GM21367 (cell line): ENCODE data around the gene ARHGAP15.
A peak's percentile ranks its signal among the peaks of the same experiment; 100 is the strongest.

ENCODE experiments used
- ATAC-seq: cut with Tn5 transposase; IDR thresholded peaks from one replicate; pipeline ENCODE4 v1.9.1; 2021; ENCODE audit not compliant: unreplicated experiment

The ARHGAP15 gene

DNA sequence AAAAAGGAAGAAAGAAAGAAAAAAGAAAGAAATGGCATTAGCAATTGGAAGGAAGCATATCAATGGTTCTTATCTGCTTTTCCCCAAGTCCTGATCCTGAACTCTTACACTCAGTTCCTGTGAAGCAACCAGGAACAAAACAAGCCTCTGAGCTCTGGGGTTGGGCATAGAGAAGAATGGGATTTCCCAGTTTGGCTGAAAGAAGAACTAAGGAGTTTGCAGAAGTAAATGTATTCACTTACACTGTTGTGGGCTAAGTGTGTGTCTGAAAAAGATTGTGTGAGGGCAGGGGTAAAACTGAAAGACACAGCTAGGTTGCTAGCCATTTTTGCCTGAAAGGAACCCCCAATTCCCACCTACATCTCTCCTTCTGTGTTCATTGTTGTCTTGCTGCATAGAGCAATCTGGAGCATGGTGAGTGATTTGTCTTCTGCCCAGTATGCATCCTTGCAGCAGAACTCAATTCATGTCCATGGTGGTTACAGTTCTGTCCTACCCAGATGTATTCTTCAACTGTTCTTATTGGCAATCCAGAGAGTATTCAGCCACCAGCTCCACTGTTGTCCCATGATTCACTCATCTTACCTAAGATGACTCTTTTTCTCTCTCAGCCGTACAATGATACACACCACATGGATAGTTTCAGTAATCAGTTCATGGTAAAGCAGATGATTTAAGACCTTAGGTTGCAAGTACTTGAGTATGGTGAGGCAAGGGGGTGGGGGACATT lies 348.7 kb downstream of the ARHGAP15 start:
- no peak for ATAC-seq

DNA sequence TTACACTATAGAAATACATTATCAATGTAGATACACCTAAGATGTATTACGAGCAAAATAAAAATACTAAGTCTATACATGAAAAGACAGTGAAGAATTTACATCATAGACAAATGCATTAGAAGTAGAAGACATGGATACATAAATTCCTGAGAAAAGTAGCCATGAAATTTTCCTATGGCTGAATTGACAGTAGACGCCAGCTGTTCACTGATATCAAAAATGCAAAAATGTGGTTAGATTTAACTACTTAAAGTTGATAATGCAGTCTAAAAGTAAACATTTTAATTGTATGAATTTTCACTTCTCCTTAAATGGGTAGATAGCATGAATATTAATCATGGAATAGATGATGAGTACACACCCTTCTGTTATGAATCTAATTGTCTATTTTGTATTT lies 350.9 kb downstream of the ARHGAP15 start:
- ATAC-seq: no peak

DNA sequence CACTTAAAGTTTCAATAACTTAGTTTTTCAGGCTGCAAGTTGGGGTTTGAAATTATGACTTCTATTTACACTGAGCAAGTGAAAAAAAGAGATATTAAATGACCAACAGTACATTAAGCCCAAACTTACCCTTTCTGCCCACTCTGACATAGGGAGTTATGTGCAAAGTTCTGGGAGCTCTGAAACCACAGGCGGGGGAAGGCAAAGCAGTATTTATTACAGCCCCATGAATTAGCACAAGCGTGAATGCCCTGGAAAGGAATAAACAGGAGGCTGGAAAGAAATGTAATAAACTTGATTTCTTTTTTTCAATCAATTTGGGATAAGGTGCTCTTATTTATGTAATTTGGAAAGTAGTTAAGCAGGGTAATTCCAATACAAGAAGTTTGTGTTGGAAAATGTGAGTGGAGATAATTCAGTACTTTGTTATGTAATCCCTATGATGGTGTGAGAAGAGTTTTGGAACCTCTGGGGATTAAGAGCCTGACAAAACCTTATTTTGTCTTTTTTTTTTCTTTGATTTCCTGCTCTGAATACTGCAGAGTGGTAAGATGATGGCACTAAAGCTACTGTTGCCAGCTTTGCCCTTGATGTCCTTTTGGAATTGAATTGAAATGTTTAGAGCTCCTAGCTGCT lies 351.5 kb downstream of the ARHGAP15 start:
- no peak for ATAC-seq

DNA sequence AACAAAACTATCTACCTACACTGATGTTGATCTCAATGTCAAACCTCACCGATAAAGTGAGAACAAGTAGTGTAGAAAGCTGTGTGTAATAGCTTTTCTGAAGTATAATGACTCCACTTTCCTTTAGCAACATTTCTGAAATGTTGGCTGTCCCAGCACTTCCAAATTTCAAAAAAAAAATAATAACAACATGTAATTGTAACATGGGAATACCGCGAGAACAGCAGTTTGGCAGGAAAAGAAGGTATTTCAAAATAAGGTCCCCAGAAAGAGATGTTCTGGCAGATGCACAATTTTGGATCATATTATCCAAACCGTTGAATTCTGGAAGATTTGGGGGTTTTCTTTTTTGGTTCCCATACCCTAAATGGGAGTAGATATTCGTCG lies 352.0 kb downstream of the ARHGAP15 start:
- no peak for ATAC-seq

DNA sequence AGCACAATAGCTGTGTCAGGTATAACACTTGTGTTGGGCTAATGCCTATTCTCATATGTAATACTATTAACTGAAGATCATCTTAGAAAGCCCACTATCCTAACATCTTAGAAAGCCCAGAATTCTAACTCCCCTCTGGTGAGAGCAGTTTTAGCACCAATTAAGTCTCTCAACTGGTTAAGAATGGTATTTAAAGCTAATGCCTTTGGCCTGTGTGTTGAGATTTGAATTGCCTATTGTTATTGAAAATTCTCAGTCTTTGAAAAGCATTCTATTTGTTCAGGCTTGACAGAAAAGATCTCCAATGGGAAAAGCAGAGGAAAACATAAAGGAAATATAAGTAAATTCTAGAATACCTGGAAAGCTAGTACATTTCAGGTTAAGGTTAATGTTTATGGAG lies 352.5 kb downstream of the ARHGAP15 start:
- no peak for ATAC-seq

DNA sequence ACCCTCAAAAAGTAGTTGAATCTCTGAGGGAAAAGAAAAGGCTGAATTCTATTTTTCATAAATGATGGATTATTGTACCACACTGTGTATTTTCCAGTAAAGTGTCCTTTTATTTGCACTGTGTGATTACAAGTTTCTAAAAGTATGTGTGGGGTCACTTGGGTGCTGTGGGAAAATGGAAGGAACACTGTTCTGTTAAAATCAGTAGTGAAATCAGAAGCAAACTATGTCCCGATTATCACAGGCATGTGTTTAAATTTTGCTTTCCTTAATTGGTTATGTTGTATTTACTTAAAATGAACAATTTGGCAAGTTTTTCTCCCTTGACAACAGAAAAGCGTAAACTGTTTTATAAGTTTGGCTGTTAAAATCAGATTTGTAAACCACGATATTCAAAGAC lies 353.1 kb downstream of the ARHGAP15 start:
- no peak for ATAC-seq

DNA sequence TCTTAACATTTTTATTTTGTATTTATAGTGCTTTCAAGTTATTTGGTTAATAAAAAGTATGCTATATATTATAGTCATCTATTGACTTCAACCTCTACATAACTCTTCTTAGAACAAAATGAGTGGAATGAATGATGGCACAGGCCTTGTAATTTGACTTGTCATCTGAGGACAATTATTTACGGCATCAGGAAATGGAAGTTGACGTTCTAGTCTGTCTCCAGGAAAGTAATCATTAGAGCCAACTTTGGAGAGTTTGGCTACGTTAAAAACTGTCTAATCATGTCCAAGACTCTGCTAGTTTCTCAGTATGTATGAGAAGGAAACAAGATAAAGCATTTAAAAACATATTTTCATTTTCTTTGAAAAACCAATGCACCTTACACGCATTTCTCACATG lies 353.6 kb downstream of the ARHGAP15 start:
- no peak for ATAC-seq

DNA sequence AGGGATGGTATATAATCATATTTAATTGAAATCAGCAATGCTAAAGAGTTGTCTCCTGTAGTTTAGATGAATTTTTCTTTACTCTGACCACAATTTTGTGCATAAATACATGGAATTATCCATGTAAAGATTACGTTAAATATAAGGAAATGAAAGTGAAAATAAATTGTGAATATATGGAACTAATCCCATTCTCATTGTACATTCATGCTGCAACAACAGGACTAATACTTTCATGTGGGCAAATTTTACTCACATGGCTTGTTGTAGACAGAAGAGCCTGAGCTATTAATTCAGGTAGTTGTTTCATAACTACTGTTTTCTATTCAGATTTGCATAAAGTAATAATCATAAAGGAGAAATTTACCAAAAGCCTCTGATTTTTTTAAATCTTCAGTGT lies 357.8 kb downstream of the ARHGAP15 start:
- no peak for ATAC-seq

DNA sequence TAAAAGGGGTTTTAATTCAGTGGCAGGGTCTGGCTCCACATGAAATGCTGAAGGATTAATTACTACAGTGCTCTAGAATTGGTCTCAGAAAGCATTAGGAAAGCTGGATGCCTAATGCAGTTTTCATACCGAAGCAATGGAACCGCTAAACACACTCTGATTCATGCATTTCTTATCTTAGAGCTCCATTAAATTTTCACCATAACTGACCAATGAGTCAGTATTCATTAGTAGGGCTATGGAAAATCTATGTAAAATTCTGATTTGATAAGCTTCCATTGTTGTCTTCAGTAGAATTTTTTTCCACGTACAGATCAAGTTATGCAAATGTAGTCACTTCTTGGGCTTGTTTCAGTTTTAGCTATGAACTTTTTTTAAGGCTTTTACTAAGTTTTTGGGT lies 359.9 kb downstream of the ARHGAP15 start:
- ATAC-seq: no peak

DNA sequence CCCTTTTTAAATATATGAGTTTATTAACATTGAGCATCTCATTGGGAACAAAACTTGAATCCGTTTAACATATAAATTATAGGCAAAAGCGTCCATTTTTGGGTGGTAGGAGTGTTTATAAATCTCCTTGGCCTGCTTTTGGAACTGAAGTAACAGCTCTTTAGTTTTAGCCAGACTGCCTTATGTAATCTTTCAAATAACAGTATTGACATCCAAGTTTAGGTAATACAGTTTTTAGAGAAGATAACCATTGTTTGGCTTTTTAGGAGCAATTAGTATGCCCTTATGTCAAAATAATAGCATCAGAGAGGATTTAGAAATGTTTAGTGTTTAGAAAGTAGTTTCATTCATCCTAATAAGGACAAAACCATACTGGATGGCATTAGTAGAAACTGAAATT lies 361.9 kb downstream of the ARHGAP15 start:
- no peak for ATAC-seq

DNA sequence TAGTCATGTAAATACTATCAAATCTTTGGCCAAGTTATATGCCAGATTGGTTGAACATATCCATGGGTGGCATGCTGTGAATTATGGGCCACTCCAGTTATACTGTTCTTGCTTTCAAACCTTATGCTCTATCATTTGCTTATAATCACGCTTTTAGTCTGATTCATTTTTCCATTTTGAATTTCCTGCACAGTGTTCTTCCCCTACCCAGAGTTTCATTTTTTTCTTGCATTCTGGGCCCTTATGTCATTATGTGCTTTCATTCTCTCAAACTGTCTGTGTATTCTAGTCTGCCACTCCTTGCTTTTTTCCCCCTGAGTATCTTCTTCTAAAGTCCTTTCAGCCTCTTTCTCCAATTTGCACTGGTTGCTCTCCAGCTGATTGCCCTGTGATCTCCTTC lies 364.1 kb downstream of the ARHGAP15 start:
- ATAC-seq: no peak

DNA sequence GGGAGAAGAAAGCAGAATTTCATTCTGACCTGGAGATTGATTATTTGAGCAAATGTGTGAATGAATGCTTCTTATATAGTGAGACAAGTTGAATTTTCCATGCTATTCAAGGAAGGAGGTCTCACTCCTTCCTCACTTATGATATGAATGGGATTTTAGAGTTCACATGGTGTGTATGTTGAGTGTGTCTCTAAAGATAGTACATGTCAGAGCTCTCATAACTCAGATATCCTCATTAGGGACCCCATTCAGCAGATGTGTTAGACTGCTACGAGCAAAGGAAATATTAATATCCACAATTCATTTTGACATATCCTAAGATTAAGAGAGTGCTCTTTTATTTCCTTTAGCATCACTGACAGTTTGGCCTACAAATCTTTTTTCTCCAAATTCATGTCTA lies 368.5 kb downstream of the ARHGAP15 start:
- no peak for ATAC-seq

DNA sequence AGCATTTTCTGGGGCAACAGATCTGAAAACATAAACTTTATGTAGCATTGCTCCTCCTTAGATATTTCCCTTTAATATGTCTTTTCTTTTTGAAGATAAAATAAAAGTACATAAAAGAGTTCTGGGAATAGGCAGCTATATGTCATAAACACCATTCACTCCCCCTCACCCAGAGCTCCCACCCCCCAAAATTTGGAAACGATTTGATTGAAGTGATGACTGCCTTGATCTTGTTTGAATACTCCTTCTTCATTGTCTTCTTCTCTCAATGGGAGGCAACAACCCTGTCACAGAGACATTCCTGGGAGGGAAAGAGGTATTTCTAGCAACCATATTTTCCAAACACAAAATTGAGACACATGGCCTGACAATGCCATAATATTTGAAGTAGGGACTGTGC lies 369.3 kb downstream of the ARHGAP15 start:
- no peak for ATAC-seq

DNA sequence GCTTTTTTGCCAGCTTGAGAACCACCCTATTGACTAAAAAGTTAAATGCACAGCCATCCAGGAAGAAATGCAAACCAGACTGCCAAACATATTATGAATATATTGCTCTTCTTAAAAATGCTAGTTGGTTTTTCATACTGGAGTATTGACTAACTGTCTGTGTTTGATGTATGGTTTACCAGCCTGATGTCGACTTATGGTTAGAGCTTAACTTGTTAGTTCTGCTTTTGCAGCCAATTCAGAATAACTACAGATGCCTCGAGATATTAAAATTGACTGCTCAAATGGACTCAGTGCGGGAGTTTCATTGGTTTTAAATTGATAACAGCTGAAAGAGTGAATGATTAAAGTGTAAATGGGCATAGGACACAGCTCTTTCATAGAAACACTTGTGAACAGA lies 369.8 kb downstream of the ARHGAP15 start:
- no peak for ATAC-seq

DNA sequence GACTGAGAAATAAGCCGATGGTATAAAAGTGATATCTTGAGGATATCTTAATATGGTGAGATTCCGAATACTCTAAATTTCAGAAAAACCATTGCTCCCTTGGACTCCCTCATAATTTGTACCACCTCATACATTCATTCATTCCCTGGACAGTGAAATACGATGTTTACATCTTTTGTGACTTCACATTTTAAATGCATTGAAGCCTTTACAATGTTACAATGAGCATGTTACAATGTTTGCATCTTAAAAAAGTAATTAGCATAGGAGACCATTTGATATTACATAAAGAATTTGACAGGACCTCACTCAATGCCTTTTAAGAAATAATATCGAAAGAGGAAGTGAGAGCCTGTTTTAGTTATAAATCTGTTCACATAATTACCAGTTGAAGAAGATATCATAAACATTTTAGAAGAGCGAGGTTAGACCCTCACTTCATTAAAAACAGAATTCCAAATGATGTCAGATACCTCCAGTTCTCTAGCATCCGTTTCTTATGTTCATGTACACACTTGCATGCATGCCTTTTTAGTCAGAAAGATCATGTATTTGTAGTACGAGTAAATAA lies 372.0 kb downstream of the ARHGAP15 start:
- ATAC-seq: peak; percentile 55

DNA sequence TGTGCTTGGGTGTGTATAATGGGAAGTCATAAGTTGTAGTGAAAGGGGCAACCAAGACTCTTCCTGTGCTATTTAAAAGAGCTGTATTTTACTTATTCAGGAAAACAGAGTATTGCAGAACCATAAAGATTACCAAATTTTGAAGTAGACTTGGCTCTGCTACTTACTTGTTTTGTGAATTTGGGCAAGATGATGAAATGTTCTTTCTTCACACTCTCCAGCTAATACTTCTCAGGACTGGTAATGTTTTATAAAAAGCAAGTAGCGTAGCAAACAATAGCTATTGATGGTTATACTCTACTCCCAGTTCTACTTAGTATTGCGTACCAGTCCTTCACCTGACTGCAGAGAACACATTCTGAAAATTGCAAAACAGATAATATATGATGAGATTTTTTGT lies 374.1 kb downstream of the ARHGAP15 start:
- no peak for ATAC-seq

DNA sequence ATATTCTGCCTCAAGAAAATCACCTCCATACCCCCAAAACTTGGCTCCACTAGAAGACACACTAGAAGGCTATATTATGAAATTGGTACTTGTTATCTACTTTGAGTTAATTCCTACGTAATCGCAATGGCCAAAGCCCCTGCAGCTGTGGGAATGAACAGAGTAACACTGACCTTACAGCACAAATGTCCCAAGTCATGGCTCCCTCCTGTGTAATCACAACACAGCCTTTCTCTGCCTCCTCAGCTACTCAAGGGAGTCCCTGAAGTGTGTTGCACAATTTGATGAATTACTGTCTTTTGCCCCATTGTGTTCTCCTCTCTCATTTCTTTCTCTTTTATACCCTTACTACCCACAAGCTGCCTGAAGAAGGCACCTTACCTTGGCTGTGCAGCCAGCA lies 375.2 kb downstream of the ARHGAP15 start:
- ATAC-seq: no peak

DNA sequence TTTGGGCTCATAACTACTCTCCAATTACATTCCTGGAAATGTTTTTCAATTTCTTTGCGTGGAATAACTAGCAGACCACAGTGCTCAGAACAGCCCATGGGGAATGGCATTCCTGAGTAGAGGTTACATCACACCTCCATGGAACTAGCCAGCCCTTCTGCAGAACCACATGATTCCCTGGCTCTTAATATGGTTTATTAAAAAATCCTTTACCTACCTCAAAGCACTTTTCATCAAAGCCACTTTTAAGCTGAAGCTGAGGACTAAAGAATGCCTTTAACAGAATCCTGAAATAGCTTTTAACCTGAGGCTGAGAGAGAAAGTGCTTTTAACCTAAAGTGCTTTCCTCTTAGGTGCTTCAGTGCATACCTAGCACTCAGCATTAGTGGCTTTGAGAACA lies 376.3 kb downstream of the ARHGAP15 start:
- ATAC-seq: no peak

DNA sequence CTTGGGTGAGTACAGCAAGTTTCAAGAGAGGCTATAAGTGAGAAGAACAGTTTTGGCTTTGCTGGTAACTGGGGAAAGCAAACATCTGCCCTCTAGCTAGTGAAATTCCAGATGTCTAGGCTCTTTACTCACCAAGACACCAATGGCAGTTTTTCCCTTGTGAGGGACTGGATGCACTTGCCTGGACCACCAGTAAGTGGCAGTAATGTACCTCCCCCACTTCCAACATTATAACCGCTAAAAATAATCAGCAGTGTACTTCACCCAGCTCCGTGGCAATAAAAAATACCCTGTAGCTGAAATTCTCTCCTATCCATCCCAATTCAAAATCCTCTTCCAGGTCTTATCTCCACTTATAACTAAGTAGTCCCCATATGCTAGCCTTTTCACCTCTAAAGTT lies 383.9 kb downstream of the ARHGAP15 start:
- no peak for ATAC-seq

DNA sequence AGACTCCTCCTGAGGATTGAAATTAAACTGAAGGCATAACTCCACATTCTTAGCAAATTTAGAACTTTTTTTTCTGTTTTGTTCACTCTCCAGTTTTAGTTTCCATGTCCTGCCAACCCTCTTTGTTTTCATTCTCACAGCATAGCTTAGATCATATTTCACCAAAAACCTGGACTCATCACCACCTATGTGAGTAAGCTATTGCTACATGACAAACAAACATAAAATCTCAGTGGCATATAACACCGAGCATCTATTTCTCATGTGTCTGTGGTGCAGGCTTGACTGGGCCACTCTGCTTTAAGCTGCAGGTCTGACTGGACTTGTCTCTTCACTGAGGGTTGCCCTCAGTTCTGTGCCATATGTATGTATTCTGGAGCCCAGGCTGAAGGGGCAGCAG lies 385.2 kb downstream of the ARHGAP15 start:
- no peak for ATAC-seq

DNA sequence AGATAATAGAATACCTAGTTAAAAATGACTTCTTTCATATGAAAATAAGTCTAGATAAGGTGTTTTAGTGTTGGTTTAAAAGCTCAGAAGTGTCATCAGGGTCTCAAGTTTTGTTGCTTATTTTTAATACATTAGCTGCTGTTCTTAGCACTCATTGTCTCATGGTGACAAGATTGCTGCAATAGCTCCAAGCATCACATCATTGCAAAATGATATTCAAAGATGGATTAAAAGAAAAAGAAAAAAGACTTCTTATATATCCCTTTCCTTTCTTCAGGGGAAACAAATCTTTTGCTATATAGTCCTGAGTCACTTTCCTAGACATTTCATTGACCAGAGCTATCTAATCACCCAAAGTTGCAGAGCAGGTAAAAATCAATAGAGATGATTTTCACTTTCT lies 386.1 kb downstream of the ARHGAP15 start:
- no peak for ATAC-seq

DNA sequence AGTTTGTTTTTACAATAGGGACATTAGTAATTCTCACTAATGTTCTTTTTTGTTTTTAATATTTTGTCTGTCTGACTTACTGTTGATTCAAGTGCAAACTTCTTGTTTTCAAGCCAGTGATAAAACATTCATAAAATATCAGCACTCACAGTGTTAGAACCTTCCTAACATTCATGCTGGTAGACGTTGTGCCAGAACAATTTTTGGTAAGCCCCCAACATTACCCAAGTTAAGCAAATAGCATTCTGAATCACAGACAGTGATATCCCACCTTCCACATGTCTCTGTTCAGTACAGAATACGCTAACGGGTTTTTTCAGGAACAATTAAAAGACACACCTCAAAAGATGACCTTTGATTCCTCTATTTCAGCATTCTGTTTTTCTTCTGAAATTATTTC lies 390.3 kb downstream of the ARHGAP15 start:
- no peak for ATAC-seq

DNA sequence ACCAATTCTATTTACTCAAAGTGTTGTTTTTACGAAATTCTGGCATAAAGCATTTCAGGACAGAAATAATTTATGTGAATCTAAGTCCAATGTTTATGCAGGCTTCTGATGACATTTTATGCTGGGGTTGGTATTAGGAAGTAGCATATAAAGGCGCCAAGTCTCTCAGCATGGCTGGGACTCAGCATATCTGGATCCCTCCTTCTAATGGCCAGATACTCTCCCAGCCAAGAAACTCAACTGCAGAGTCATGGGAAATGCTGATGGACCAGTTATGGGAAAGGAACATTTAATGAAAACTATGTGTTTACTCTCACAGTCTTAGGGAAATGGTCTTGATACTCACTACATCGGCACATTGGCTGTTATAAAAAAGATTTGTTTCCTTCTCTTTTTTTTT lies 392.2 kb downstream of the ARHGAP15 start:
- ATAC-seq: no peak
